Measurements from ENCODE around the gene CALN1. TPM values are rescaled to one million over a fixed set of nuclear protein-coding genes. Genes with fewer than 3 reads are reported as not detected.
A peak's percentile ranks its signal among the peaks of the same experiment; 100 is the strongest.
"Not testable (repeated sequence)": the region's sequence is repeated elsewhere in the genome, so short reads cannot be mapped to it uniquely, and the experiment has no call there.

The CALN1 gene
- 0.59 TPM in 1 of 2 replicates, not detected in the other for total RNA-seq (2014; rRNA removed; shearing (Covaris generic))
- polyA plus RNA-seq (2015; cell fraction: cytosol; rRNA removed) = 0.18 TPM in 1 of 2 replicates, not detected in the other
- 0.16 TPM in 1 of 2 replicates, not detected in the other for polyA plus RNA-seq (2015; cell fraction: nucleus; rRNA removed)

GRCh38 chr7:72412121-72412618 is at the start of gene CALN1:
CALN1 (minus strand) TSS chr7:72412338.
- in situ Hi-C loops (cut with HindIII; ENCODE audit: low pct_unique_long_range_greater_than_20kb, low sequenced_read_pairs); DNase-seq (ENCODE audit: low read depth, low spot score): not testable (repeated sequence)

GRCh38 chr7:72453471-72453870 is 41.3 kb upstream of the CALN1 start:
- in situ Hi-C loops (cut with HindIII; ENCODE audit: low pct_unique_long_range_greater_than_20kb, low sequenced_read_pairs) = no loop called here
- no peak for DNase-seq (ENCODE audit: low read depth, low spot score)

DNA sequence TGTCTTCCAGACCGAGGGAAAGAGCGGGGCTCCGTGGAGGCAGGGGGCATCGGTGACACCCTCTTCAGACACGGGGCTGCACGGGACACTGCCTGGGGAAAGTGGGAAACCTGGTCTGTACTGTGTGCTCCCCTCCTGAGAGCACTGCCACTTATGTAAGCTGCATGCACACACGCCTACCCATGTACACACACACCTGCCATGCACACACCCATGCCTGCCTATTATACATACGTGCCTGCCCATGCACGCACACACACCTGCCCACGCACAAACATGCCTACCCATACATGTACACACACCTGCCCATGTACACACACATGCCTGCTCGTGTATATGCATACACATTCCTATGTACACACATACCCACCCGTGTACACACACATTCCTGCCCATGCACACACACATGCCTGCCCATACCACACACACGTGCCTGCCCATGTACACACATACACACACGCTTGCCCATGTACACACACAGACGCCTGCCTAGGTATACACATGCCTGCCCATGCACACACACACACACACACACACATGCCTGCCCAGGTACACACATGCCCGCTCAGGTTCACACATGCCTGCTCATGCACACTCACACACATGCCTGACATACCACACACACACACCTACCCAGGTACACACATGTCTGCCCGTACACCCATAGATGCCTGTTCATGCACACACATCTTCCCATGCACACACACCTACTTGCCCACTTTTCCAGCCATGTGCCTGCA is 35.5 kb upstream of the CALN1 start:
- DNase-seq (ENCODE audit: low read depth, low spot score) = no peak
- in situ Hi-C loops (cut with HindIII; ENCODE audit: low pct_unique_long_range_greater_than_20kb, low sequenced_read_pairs) = no loop called here

- in situ Hi-C loops (cut with HindIII; ENCODE audit: low pct_unique_long_range_greater_than_20kb, low sequenced_read_pairs) = no loop called here
- no peak for DNase-seq (ENCODE audit: low read depth, low spot score)
Measured at GRCh38 chr7:72446591-72447462, 34.7 kb upstream of the CALN1 start.

- DNase-seq (ENCODE audit: low read depth, low spot score) = no peak
- in situ Hi-C loops (cut with HindIII; ENCODE audit: low pct_unique_long_range_greater_than_20kb, low sequenced_read_pairs) = no loop called here
Measured at GRCh38 chr7:72446131-72446530, 34.0 kb upstream of the CALN1 start.

- DNase-seq (ENCODE audit: low read depth, low spot score) = no peak
- in situ Hi-C loops (cut with HindIII; ENCODE audit: low pct_unique_long_range_greater_than_20kb, low sequenced_read_pairs) = no loop called here
Measured at GRCh38 chr7:72445580-72445979, 33.4 kb upstream of the CALN1 start.

GRCh38 chr7:72445075-72445474 is 32.9 kb upstream of the CALN1 start:
- no peak for DNase-seq (ENCODE audit: low read depth, low spot score)
- in situ Hi-C loops (cut with HindIII; ENCODE audit: low pct_unique_long_range_greater_than_20kb, low sequenced_read_pairs) = no loop called here

DNA sequence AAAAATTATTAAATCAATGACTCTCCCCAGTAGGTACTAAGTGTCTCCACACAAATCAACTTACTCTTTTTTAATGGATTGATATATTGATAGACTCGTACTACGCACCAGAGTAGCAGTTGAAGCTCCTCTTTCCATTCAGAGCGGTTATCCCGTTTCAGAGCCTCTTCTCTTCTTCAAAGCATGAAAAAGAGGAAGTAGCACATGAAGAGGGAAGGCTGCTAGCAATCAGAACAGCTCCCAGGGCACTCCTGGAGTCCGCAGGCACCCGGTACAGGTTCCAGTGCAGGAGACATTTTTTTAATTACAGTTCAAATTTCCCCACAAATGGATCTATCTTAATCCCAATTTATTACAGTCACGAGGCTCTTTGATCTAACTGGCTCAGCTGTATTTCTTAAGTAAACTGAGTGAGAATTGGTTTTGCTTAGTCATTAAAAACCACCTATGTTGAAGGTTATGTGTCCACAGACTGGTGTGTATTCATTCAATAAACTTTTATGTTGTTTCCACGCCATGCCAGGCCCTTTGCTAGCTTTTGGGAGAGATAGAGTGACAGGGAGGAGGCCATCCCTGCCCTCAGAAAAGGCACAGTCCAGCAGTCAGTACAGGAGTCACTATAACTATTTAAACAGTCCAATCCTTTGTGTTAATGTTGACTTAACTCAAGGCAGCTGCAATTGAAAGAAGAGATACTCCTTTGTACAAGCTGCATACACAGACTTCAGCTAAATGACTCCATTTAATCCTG is 32.1 kb upstream of the CALN1 start:
- DNase-seq (ENCODE audit: low read depth, low spot score) = peak; percentile 80
- in situ Hi-C loops (cut with HindIII; ENCODE audit: low pct_unique_long_range_greater_than_20kb, low sequenced_read_pairs) = no loop called here

DNA sequence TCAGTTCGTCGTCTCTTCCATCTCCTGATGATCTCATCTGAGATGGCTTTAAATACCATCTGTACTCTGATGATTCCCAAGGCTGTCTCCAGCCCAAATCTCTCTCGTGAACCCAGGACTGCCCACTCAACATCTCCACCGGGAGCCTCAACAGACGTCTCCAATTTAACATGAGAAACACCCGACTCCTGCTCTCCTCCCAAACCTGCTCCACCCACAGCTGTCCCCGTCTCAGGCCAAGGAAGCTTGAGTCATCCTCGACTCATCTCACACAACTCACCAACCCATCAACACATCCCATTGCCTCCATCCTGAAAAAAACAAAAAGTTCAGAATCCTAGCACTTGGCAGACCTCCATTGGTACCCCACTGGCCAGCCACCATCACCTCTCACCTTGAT is 29.7 kb upstream of the CALN1 start:
- in situ Hi-C loops (cut with HindIII; ENCODE audit: low pct_unique_long_range_greater_than_20kb, low sequenced_read_pairs) = no loop called here
- no peak for DNase-seq (ENCODE audit: low read depth, low spot score)

DNA sequence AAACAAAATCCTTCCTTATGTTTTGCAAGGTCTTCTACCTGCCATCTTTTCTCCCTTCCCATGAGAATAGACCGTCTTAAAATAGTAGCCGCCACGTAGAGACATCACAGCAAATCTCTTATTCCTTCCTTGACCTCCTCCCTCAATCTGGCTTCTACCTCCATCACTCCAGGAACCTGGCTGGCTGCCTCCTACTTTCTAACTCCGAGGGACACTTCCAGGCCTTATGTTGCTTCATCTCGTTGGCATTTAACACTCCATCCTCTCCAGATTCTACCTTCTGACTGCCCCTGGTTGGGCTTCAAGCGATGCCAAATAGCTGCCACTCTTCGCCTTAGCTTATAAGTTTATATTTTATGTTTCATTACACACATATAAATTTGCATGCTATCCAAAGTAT is 26.4 kb upstream of the CALN1 start:
- no peak for DNase-seq (ENCODE audit: low read depth, low spot score)
- in situ Hi-C loops (cut with HindIII; ENCODE audit: low pct_unique_long_range_greater_than_20kb, low sequenced_read_pairs) = no loop called here

DNA sequence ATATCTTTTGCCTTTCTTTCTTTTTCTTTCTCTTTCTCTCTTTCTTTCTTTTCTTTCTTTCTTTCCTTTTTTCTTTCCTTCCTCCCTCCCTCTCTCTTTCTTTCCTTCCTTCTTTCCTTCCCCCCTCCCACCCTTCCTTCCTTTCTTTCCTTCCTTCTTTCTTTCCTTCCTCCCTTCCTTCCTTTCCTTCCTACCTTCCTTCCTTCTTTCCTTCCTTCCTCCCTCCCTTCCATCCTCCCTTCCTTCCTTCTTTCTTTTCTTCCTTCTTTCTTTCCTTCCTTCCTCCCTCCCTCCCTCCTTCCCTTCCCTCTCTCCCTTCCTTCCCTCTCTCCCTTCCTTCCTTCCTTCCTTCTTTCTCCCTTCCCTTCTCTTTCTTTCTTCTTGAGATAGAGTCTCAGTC is 25.5 kb upstream of the CALN1 start:
- in situ Hi-C loops (cut with HindIII; ENCODE audit: low pct_unique_long_range_greater_than_20kb, low sequenced_read_pairs) = no loop called here
- no peak for DNase-seq (ENCODE audit: low read depth, low spot score)

DNA sequence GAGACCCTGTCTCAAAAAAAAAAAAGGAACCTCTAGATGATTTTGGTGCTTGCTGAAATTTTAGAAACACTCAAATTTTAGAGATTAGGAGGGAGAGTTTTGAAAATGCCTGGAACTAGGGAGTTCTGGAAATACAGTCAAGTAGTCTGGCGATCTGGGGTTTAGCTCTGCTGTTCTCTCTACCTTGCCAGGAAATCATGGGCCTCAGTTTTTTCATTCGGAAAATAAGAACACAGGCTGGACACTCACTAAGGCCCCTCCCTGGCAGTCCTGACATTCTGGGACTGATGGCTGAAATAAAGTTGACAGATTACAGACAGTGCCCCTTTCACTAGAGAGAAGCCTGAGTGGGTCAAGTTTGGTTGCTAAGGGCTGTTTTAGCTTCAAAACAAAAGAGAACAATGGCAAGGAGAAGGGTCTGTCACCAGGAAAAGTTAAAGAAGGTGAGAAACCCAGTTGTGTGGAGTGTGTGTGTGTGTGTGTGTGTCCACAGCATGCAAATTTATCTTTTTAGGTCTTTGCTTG is 25.0 kb upstream of the CALN1 start:
- in situ Hi-C loops (cut with HindIII; ENCODE audit: low pct_unique_long_range_greater_than_20kb, low sequenced_read_pairs) = no loop called here

DNA sequence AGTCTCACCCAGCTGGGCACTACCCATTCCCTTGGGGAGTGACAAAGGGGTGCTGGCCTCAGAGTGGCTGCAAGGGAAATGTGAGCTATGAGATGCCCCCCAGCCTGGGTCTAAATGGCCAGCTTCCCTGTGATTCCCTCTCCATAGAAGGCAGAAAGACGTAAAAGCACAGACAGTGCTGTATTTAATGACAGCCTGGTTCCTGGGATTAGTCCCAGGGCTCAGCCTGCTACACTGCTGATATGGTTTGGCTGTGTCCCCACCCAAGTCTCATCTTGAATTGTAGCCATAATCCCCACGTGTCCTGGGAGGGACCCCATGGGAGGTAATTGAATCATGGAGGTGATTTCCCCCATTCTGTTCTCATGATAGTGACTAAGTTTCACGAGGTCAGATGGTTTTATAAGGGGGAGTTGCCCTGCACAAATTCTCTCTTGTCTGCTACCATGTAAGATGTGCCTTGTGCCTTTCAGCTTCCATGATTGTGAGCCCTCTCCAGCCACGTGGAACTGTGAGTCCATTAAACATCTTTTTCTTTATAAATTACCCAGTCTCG is 23.9 kb upstream of the CALN1 start:
- peak; percentile 68 for DNase-seq (ENCODE audit: low read depth, low spot score)
- in situ Hi-C loops (cut with HindIII; ENCODE audit: low pct_unique_long_range_greater_than_20kb, low sequenced_read_pairs) = no loop called here

More for the DNA sequence above, 25.0 kb upstream of the CALN1 start:
- DNase-seq (ENCODE audit: low read depth, low spot score) = no peak

DNA sequence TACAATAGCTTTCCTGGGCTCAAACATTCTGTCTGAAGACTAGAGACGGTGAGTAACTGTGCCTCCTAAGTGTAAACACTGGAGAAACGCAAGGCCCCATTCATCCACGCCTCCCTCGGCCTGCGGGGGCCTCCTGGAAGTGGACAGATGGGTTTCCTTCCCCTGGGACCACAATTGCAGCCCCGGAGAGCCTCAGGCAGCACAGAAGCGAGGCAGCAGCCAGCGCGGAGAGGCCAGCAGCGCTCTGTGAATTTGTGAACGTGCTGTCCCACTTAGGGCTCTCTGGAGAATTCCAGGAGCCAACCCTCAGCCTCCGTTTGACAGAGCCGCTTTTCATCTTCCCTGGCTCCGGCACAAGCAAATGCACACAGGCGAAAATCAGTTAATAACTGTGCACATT is 23.2 kb upstream of the CALN1 start:
- DNase-seq (ENCODE audit: low read depth, low spot score) = peak; percentile 26
- in situ Hi-C loops (cut with HindIII; ENCODE audit: low pct_unique_long_range_greater_than_20kb, low sequenced_read_pairs) = no loop called here

- no peak for DNase-seq (ENCODE audit: low read depth, low spot score)
- in situ Hi-C loops (cut with HindIII; ENCODE audit: low pct_unique_long_range_greater_than_20kb, low sequenced_read_pairs) = no loop called here
Measured at GRCh38 chr7:72430531-72430930, 18.4 kb upstream of the CALN1 start.

DNA sequence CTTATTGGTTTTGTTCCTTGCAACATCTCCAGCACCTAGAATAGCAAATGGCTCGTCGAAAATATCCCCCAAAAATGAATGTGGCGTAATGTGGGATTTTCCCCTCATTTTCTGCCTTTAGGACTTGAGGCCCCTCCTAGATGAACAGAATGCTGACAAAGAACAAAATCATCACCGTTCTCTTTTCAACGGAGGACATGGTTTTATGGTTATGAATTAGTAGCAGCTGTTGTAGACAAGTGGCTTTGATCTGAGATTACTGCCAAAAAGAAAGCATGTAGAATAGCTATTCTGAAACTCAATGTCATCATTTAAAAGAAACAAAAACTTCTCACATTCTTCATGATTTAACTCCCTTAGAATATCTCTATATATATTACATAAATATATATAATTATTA is 17.2 kb upstream of the CALN1 start:
- no peak for DNase-seq (ENCODE audit: low read depth, low spot score)
- in situ Hi-C loops (cut with HindIII; ENCODE audit: low pct_unique_long_range_greater_than_20kb, low sequenced_read_pairs) = no loop called here

- in situ Hi-C loops (cut with HindIII; ENCODE audit: low pct_unique_long_range_greater_than_20kb, low sequenced_read_pairs) = no loop called here
- DNase-seq (ENCODE audit: low read depth, low spot score) = no peak
Measured at GRCh38 chr7:72416846-72417245, 4.7 kb upstream of the CALN1 start.

Data from SK-MEL-5 (cell line).